ENCODE results near the gene MFSD6.

MFSD6 gene

DNA sequence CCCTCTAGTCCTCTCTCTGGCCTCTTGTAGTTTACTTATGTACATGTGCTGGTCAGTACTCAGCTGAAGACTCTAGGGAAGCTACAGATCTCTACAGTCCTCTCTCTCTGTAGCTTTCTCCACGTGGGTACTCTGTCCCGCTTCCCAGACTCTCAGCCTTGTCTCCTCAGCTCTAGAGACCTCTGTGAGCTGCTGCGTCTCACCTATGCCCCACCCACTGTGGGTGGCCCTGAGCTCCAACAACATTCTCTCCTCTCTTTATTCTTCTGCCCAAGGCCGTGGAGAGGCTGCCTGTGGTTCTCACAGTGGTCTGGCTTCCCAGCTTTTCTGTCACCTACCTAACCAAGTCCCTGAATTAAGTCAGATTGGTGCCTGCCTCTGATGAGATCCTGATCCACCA, 33.4 kb downstream of the MFSD6 start:
- no peak for DNase-seq

DNA sequence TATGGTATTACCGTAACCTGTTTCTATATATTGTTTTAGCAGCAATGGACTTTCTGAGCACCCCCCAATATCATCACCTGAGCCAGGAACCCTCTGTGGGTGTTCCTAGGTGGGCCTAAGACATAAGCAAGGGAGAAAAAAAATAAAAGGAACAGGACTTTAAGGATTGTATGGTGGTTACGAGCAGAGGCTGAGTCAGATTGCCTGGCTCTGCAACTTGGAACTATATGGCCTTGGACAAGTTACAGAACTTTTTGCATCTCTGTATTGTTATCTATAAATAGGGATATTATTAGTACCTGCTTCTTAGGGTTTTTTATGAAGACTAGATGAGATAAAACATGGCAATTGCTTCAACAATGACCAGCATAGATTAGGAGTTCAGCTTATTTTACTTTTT, 34.9 kb downstream of the MFSD6 start:
- no peak for DNase-seq

DNA sequence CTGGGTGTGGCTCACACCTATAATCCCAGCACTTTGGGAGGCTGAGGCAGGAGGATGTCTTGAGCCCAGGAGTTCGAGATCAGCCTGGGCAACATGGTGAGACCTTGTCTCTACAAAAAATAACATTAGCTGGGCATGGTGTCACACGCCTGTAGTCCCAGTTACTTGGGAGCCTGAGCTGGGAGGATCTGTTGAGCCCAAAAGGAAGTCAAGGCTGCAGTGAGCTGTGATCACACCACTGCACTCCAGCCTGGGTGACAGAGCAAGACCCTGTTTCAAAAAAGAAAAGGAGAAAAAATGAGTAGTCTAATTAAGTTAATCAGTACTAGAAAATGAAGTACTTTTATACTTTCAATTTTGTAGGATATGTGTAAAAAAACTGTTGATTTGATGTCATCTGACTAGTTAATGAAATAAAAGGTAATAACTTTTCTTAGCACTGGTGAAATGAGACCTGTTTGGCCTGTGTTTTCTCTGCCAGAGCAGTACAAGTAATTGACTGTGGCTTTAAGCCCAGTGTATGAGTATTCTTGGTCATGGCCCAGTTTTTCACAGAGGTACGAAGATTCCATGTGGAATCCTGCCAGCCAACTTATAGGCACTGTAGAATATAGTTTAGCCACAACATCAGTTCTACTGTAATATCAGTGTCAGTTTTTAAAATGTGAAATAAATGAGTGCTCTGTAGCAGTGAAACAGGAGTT, 35.8 kb downstream of the MFSD6 start:
- no peak for DNase-seq

DNA sequence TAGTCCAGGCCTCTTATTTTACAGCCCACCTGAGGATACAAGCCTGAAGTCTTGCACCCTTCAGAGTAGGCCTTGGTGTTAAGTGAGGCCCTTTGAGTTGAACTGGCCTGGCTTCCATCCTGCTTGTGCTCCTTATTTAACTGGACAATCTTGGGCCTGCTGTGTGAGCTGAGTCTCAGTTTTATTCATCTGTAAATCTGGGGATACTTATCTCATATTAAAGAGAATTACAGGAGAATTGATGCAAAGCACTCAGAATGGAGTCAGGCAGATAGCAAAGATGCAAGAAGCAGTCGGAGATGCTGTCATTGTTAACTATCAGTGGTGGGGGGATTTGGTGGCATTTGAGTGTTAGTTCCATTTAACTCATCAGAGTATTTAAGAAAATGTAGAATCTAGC, 36.8 kb downstream of the MFSD6 start:
- no peak for DNase-seq

DNA sequence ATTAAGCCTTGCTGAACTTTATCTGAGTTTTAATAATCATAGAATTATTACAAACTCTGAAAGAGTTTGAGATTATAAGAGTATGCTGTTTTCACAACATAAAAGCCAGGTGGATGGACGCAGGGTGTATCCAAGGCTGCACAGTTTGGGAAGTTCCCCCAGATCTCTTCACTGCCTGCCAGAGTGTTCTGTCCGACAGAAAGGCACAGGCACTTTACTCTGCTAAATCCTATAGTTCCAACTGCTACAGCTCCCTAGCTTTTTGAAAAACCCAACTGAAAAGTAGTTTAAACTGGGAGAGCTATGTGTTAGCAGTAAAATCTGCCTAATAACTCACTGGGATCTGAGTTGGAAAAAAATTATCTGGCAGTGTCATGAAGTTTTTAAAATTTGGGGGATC, 38.0 kb downstream of the MFSD6 start:
- DNase-seq: no peak

DNA sequence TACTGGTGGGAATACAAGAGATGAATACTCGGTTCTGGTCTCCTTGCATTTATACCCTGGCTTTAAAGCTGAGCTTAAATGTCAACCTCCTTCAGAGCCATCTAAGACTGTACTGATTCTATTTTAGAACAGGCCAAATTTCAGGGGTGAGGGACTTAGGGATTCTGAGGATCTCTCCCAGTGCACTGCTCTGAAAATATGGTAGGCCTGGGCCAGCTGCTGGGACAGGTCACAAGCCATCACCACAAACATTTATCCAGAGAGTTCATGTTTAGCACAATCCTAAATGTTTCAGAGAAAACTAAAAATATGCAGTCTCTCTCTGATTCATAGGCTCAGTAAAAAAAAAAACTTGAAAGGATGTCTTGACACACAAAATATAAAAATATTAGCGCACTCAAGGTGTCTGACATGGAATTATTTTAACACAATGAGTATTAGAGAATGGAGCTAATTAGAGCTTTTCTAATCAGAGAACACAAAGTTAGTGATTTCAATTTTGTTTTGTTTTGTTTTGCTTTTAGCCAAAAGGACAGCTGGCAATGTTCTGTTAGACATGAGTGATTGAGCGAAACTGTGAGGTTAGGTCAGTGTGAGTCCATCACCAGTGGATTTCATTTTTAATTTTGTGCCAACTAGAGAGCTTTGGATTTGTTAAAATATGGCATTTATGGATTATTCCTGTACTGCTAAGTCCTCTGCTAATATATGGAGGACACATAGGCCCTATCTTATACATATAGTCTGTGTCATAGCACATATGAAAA, 38.8 kb downstream of the MFSD6 start:
- no peak for DNase-seq

DNA sequence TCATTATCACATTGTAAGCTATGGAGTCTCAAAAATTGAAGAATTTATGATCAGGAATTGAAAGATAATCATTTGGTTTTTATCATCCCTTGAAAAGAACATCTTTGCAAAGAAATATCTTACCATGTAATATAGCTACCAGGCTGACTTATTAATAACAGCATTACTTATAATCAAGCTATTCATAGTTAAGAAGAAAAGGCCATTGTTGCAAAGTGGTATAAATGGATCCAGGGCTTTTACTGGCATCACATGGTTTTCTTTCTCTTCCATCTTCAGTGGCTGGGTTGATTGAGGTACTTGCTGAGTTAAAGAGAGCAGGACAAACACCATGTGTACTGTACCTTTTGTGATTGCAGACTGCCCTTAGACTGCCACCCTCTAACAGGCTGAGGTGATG, 39.6 kb downstream of the MFSD6 start:
- DNase-seq: no peak

DNA sequence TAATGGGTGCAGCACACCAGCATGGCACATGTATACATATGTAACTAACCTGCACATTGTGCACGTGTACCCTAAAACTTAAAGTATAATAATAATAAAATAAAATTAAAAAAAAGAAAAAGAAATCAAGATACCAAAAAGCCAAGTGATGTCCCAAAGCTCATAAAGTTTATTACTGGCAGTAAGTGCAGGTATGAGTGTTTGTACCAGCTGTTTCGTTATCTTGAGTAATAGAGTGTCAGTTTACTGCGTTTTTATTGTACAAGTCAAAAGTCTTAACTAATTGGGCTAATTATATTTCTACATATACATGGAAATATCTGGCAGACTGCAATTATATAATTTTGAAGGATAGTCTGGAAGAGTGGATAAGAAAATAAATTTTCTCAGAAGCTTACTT, 41.8 kb downstream of the MFSD6 start:
- no peak for DNase-seq

DNA sequence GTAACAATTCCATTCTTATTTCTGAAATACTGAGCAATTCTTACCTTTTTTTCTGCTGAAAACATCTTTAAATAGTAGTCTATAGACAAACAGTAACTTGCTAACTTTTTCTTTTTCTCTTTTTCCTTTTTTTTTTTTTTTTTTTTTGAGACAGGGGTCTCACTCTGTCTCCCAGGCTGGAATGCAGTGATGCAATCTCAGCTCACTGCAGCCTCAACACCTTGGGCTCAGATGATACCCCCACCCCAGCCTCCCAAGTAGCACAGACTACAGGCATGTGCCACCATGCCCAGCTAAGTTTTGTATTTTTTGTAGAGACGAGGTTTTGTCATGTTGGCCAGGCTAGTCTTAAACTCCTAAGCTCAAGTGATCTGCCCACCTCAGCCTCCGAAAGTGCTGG, 42.2 kb downstream of the MFSD6 start:
- no peak for DNase-seq

DNA sequence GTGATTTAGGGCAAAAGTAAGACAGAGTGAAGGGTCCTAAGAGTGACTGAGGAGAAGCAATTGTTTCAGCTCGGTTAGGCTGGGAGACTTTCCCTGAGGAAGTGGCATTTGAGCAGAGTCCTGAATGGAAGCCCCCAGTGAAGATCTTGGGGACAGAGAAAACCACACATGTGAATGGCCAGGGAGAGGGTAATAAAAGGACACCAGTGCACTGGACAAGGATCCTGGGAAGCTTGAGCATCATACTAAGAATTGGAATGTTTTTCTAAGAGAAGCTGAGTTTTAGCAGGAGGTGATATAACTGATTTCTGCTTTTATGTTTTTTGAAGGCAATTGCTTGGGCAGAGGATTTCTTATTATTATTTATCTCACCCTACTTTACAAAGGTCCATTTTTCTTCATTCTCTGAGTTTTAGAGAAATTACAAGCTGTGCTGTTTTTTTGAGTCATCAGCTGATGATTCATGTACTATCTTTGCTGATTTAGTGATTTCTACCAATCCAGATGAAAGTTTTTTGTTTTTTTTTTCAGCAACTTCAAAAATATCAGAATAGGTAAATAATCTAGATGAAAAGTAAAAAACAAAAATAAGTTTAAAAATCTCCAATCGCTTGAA, 43.5 kb downstream of the MFSD6 start:
- no peak for DNase-seq

DNA sequence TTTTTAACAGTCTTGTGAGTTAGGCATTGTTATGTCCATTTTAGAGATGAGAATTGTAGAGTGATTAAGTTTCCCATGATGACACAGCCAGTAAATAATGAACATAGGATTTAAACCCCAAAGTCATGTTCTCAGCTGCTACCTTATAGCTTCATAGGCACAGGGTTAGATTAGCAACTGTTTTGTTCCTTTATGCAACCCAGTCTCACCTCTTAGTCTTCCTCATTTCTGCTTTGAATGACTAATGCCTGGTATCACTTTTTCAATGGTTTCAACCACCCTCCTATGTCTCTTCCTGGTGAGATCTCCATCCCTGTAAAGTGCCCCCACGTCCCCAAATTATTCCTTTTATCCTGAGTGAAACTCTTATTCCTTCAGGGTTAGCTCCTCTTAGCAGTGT, 44.3 kb downstream of the MFSD6 start:
- DNase-seq: no peak

DNA sequence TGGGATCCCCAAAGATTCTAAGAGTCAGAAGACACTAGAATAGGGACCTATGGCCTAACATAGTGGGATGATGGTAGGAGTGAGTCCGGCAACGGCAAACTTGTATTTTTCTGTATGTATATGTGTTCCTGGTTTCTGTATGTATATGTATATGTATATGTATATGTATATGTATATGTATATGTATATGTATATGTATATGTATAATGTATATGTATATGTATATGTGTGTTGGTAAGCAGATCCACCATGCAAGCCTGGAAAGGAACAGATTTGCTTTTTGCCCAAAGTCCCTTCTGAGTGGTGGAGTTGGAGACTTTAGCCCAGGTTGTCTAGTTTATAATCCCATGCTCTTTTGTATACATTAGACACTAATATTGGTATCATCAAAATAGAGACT, 46.6 kb downstream of the MFSD6 start:
- no peak for DNase-seq

DNA sequence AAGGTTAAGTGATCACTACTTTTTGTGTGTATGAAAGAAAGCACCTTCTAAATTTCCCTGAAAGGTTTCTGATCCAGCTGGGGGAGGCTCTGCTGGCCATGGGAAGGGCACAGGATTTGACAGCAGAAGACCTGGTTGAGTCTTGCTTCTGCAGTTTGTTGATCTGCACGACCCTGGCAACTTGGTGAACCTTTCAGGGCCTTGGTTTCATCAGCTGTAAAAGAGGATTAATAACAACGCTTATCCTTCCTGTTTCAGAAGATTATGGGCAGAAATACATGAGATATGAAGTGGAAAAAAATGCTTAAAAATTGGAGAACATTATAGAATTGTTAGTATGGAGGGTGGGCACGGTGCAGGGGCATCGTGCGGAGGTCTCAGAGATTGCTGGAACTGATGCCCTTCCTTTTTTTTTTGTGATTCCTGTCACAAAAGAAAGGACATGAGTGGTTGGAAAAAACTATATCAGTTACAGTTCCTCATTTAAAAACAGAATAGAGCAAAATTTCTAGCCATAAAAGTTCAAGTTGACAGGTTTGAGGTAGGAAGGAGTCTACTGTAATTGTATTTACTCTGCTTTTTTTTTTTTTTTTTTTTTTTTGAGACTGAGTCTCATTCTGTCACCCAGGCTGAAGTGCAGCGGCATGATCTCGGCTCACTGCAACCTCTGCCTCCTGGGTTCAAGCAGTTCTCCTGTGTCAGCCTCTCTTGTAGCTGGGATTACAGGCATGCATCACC, 47.4 kb downstream of the MFSD6 start:
- no peak for DNase-seq

DNA sequence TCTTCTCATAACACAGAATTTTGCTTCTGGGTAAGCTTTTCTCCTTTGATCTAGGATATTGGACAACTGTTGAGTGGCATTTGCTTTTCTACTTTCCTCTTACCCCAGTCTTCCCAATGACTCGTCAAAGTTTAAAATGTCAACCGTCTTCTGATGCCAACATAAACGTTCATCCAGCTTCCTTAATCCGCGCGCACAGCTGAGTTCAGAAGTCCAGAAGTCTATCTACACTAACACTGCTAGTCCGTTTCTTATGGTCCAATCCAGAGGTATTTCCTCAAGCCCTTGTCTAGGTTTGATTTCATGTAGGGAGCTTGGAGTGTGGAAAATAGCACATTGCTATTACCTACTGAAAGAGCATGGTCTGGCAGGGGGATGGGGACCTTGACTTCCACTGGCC, 48.7 kb downstream of the MFSD6 start:
- DNase-seq: no peak

DNA sequence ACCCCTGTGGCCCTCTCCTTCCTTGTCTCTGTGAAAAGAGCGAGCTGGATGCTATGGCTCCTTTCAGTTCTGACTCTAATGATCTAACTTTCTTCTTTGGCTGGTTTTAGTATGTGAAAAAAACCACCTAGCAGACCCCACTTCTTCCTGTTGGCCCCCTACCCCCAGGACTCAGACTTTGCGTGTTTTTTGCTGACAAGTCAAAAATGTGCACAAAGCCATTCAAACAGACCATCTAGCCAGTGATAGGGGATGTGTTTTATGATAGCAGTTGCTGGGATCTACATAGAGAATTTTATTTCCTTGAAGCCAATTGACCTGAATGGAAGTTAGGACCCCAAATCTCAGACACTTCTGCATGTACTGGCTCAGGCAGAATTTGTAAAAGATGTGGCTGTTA, 49.1 kb downstream of the MFSD6 start:
- DNase-seq: no peak

DNA sequence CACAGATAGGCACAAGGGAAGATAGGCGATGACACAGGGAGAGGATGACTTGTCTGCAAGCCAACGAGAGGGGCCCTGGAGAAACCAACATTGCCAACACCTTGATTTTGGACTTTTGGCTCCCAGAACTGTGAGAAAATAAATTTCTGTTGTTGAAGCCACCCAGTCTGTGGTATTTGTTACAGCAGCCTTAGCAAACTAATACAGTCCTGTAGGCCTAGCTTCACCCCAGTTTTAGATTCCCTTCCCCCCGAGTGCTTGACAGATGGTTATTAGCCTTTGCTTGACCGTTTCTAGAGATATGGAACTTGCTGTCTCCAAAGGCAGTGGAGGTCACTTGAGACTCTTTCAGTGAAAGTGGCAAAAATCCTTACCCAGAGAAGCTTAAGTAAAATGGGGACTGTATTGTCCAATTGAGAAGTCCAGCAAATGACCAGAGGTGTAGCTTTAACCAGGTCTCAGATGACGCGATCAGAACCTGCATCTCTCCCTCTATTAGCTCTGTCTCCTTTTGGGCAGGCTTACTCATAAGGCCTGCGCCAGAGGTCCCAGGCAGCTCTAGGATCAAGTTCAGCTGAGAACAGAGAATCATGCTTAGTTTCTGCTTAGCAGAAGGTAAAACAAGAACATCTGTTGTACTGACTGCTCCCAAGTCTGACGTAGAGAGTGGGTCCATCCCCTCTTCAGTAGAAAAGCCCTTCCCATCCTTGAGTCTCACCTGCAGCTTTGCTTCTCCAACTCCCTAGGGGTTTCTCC, 50.4 kb downstream of the MFSD6 start:
- DNase-seq: no peak

DNA sequence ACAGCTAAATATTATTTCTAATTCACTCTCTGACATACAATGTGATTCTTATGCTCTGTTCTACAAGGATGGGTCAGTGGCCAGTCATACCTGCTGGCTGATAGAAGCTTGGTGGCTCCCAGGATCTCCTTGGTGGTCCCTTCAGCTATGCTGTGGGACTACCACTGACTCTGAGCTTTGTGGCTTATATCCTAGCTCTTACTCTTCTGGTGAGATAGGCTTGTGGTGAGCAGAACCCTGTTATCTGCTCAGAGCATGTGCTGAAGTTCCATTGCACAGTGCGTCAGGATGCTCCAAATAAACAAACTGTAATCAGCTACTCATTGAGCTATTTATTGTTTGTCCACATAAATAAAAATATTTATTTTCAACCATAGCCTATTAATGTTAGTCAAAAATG, 51.7 kb downstream of the MFSD6 start:
- no peak for DNase-seq

DNA sequence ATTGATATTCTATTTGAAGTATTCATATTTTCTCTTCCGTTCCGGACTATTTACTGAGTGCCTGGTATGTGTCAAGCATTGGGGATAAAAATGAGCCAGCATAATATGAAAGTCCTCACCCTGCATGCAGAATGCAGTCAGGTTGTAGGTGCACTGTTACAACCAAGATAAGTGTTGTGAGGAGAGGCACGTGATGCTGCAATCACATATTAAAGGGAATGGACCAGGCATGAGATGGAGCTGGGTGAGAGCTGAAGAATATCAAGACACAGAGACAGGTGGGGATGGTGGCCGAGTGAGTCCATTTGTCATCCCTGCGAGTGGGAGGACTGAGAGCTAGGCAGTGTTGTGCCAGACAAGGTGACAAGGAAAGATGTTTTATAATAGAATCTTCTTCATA, 52.3 kb downstream of the MFSD6 start:
- DNase-seq: no peak

DNA sequence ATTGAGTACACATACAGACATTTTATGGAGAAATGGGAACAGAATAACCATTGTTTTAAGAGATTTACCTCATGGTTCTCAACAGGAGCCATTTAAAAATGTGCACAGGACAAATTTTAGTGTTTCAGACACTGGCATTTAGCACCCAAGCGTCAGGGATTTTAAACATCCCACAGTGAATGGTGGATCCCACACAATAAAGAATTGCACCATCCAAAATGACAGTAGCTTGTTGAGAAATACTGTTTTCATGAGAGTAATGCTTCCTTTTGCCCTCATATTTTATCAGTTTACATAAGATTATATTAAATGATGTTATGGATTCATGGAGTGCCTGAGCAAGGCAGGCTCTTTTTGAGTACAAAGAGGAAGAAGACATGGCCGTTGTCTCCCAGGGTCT, 54.0 kb downstream of the MFSD6 start:
- no peak for DNase-seq

DNA sequence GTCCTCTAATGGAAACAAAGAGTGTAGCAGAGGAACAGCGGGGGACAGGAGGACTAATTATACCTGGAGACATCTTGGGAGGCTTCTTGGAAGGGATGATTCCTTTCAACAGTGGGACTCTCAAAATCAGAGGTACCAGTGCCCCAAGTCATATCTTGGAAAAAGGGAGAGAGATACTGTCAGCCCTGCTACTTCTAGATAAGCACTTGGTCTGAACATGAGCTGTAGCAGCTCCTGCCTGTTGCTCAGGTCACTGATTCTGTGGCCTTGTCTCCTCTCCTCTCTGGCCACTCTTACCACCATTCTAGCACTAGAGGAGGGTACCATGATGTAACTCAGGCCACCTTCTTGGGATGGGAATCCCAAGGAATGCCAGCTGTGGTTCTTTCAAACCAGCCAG, 54.5 kb downstream of the MFSD6 start:
- no peak for DNase-seq

DNA sequence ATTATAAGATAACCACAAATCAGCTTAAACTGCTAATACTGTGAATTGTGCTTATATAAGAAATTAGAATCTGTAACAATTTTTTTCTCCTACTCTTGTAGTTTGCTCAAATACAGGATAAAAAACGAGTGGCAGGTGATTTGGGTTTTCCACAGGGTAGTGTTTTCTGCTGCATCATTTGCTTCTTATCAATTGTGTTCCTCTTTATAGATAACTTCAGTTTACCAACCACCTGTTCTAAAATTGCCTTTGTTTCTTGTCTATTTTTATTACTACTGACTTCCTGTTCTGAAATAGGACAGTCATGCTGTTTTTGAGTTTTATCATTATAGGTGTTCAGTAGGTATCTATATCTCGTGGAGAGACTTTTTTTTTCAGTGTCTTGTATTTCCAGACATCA, 56.9 kb downstream of the MFSD6 start:
- no peak for DNase-seq

DNA sequence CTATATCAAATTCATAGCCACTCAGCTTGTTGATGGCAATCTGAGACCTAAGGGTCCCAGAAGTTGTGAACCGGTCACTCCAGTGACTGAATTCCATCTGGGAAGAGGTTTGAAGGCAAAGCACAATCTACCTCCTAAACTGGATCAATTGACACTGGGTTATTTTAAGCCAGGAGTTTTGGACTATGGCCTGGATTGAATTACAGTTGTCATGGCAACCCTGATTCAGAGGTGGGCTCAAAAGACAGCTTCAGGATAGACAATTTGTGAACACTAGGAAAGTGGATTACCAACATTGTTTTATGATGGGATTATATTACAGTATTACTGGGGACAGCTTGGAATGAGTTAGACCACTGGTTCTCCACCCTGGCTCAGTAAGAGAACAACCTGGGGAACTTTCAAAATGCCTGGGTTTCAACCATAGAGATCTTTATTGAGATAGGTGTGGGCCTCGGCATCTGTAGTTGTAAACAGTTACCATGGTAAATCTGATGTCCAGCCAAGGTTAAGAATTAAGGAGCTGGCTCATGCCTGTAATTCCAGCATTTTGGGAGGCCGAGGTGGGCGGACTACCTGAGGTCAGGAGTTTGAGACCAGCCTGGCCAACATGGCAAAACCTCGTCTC, 58.8 kb downstream of the MFSD6 start:
- no peak for DNase-seq
